ENCODE measurements around the gene ZFYVE26.

Gene ZFYVE26

GRCh38 chr14:67815573-67816225 is 691 bp downstream of the ZFYVE26 start:
- no peak for DNase-seq (ENCODE audit: low read depth)

DNA sequence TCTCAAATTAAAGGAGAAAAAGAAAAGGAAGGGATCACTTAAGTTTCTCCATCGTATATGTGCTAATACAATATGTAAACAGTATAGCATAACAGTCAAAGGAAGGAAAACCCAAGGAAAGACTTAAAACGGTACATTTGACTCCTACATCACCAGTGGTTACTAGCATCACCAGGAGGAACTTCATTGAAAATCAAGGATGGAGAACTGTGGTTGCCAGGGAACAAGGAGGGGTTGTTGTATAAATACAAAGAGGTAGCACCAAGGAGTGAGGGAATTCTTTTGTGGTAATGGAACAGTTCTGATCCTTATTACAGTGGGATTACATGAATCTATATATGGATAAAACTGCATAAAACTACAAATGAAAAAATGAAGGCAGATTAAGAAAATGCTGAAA is 1.6 kb downstream of the ZFYVE26 start:
- DNase-seq (ENCODE audit: low read depth): no peak

DNA sequence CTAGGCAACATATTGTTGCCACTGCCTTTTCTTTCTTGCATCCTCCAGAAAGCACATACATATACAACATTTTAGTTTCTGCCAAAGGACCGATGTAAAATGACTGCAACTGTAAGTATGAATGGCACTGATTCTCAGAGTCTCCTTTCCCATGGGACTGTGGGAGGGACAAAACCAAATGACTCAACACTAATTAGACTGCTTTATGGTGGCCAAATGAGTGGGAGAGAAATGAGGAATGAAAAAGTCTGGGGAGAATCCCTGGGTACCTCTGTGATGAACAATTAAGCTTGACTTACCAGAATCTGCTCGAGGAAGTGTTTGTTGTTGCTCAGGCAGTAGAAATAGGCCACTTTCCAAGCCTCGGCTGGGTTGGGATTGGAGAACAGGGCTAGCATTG is 10.1 kb downstream of the ZFYVE26 start:
- DNase-seq (ENCODE audit: low read depth): no peak

- no peak for DNase-seq (ENCODE audit: low read depth)
Measured at GRCh38 chr14:67800743-67801142, 15.6 kb downstream of the ZFYVE26 start.

DNA sequence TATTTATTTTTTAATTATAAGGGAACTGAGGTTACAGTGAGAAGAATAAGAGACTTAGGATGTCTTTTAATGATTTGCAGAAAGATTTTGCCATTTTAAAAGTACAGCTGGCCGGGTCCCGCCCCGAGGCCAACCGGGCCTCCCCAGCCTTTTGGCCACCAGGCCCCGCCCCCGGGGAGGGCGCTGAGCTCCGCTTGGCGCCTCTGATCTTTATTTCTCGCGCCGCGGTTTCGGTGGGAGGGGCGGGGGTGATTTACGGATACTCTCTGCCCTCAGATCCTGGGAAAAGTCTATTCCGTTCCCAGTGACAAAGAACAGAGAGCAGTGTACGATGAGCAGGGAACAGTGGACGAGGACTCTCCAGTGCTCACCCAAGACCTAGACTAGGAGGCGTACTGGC is 17.7 kb downstream of the ZFYVE26 start:
- DNase-seq (ENCODE audit: low read depth): no peak

GRCh38 chr14:67787673-67788072 is 28.7 kb downstream of the ZFYVE26 start:
- no peak for DNase-seq (ENCODE audit: low read depth)

- no peak for DNase-seq (ENCODE audit: low read depth)
Measured at GRCh38 chr14:67785270-67786109, 30.9 kb downstream of the ZFYVE26 start.

- DNase-seq (ENCODE audit: low read depth): no peak
Measured at GRCh38 chr14:67784244-67784823, 32.1 kb downstream of the ZFYVE26 start.

GRCh38 chr14:67782090-67782489 is 34.3 kb downstream of the ZFYVE26 start:
- no peak for DNase-seq (ENCODE audit: low read depth)

GRCh38 chr14:67778792-67779191 is 37.6 kb downstream of the ZFYVE26 start:
- no peak for DNase-seq (ENCODE audit: low read depth)

DNA sequence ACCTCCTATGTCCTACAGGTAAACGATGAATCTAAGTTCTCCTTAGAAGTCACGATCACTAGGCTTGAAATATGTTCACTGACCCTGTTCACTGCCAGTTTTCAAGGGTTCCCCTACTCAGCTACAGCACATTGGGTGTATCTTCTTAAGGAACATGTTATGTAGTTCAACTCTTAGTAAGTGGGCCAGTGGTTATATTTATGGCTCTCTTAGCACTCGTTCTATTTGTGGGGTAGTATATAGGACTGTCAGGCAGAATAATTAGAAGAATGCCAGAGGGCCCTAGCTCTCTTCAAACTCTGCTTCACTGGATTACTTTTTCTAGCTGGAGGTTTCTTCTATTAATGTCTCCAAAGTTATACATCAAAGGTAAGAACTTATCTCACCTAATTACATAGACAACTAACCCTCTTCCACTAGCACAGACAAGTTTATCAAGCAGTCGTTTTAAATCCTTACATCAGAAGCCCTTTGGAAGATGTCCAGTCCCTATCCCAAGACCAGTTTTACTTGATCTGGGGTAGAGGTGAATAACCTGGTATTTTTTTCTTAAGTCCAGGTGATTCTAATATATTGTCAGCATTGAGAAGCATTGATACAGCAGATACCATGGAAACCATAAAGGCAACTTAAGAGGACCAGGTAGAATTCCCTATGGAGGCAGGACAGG is 39.6 kb downstream of the ZFYVE26 start:
- DNase-seq (ENCODE audit: low read depth): no peak

DNA sequence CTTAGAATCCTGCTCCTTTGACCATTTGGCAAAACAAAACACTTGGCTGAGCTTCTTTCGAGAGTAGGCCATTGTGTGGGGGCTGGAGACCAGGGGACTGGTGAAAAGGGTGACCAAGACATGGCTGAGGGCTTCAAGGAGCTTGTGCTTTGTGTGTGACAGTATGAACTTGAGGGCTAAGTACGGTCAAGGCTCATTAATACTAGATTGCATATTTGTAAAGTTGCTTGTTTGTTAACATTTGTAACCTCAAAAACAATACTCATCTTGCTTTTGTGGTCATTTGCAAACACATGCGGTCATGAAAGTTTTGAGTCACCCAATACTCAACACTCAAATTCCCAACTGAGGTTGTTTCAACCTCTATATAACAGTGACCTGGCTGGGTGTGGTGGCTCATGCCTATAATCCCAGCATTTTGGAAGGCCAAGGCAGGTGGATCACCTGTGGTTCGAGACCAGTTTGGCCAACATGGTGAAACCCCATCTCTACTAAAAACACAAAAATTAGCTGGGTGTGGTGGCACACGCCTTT is 42.5 kb downstream of the ZFYVE26 start:
- DNase-seq (ENCODE audit: low read depth): no peak

- no peak for DNase-seq (ENCODE audit: low read depth)
Measured at GRCh38 chr14:67768219-67768618, 48.2 kb downstream of the ZFYVE26 start.

DNA sequence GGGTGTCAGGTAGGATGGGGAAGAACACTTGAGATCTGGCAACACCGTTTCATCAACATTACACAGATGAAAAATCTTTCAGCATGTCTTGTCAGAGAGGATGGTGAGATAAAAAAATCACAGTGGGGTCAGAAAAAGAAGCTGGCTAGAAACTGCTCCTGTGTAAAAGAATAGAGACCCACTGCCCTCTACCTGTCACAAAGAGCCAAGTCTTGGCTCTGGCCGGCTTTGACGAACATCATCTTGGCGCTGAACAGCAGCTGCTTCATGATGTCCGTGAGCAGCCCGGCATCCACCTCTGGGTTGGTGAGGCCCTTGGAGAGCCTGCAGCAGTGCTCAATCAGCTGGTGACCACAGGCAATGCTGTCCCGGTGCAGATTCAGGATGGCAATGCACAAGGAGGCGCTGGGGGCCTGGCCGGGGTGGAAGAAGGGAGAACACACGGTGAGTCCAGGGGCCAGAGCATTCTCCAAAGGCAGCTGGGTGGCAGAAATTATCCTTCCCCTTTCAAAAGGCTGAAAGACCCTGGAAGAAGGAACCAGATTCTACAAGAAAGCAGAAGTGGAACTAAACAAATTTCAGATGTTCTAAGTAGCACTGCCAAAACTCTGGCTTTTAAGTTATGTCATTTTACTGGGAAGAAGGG is 50.2 kb downstream of the ZFYVE26 start:
- DNase-seq (ENCODE audit: low read depth): no peak

GRCh38 chr14:67765192-67765834 is 51.1 kb downstream of the ZFYVE26 start:
- DNase-seq (ENCODE audit: low read depth): no peak

- no peak for DNase-seq (ENCODE audit: low read depth)
Measured at GRCh38 chr14:67764496-67764895, 51.9 kb downstream of the ZFYVE26 start.

GRCh38 chr14:67763158-67763822 is 53.1 kb downstream of the ZFYVE26 start:
- DNase-seq (ENCODE audit: low read depth): no peak

GRCh38 chr14:67762051-67762450 is 54.3 kb downstream of the ZFYVE26 start:
- no peak for DNase-seq (ENCODE audit: low read depth)

GRCh38 chr14:67759916-67760315 is 56.5 kb downstream of the ZFYVE26 start:
- no peak for DNase-seq (ENCODE audit: low read depth)

DNA sequence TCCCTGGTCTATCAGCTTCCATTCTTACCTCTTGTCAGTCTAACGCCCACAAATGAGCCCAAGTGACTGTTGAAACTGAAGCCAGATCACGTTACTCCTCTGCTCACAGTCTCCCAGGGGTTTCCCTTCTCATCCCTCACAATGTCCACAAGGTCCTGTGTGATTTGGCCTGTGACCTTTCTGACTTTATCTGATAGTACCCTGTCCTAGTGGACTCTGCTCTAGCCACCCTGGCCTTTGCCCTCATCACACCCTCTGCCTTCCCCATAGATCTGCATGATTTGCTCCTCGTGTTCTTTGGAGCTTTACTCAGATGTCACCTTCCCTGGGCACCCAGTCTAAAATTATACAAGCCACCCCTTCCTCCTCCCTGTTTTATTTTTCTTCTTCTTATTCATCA is 59.2 kb downstream of the ZFYVE26 start:
- DNase-seq (ENCODE audit: low read depth): no peak

- no peak for DNase-seq (ENCODE audit: low read depth)
Measured at GRCh38 chr14:67756496-67756895, 59.9 kb downstream of the ZFYVE26 start.

Measured in stimulated activated CD8-positive, alpha-beta memory T cell treated with anti-CD3 and anti-CD28 coated beads, Interleukin-7, amount 100 ng/mL, for 24 hours (primary cell).